Large intestine (tissue), 3 donors: Measurements from ENCODE around the gene SPATA19. TPM values are rescaled to one million over a fixed set of nuclear protein-coding genes. Genes with fewer than 3 reads are reported as not detected.

ENCODE experiments used
- DNase-seq, 2 donors: peaks; one replicate each; pipeline versions ENCODE4 v3.0.0 to v3.0.0-alpha.2; 2013
- H3K27ac ChIP-seq: one replicate; pipeline ENCODE4 v1.5.1; 2013; ENCODE audit warnings: low read length
- H3K27me3 ChIP-seq: 2 replicates; pipeline ENCODE4 v1.6.1; 2013; ENCODE audit warnings: low read length; ENCODE audit not compliant: control insufficient read depth, insufficient read depth
- H3K36me3 ChIP-seq: 2 replicates; pipeline ENCODE4 v1.6.1; 2013; ENCODE audit warnings: low read length; ENCODE audit not compliant: control insufficient read depth, insufficient read depth
- H3K4me1 ChIP-seq: one replicate; pipeline ENCODE4 v1.6.1; 2013; ENCODE audit warnings: low read length; ENCODE audit not compliant: control insufficient read depth, insufficient read depth
- H3K4me3 ChIP-seq: one replicate; pipeline ENCODE4 v1.5.1; 2013; ENCODE audit warnings: low read length
- H3K9me3 ChIP-seq: one replicate; pipeline ENCODE4 v1.6.1; 2013; ENCODE audit warnings: mild to moderate bottlenecking, low read depth, low read length, moderate library complexity; ENCODE audit not compliant: control insufficient read depth
- WGBS: methylation state at CpG from one replicate; pipeline ENCODE4 v1.1.5; 2013; ENCODE audit warnings: low lambda C conversion rate; ENCODE audit not compliant: insufficient coverage; 5-methylcytosine and 5-hydroxymethylcytosine counted together
- polyA plus RNA-seq: library from polyadenylated mRNA; unstranded; fragments of 120-200 nt; gene quantifications from one replicate; pipeline ENCODE4 v1.2.1, GENCODE V29; 2013

SPATA19 gene
- polyA plus RNA-seq, 1 donor: not detected

DNA sequence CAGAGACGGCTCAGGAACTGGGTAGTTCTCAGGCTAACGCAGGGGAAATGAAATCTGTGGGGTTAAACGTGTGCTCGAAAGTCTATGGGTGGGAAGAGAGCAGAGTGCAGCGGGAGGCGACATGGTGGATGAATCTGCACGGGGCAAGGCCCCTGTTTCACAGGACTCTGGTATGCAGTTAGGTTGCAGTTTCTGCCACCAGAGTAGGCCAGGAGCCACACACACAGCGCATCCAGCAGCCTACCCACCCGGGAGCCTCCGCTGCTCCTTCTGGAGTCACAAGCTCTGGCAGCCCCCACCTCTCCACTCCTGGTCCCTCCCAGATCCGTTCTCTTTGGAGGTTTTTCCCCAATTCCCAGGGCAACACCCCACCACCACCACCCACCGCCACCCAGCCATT lies 27.0 kb downstream of the SPATA19 start:
- no peaks in the 10 kb centered on the region for H3K9me3 ChIP-seq
- no peaks in the 10 kb centered on the region for H3K36me3 ChIP-seq
- no peak overlapping the region for H3K27ac ChIP-seq
- no peak overlapping the region for H3K4me3 ChIP-seq
- 85% methylated on average over 2 of the region's 12 CpGs for WGBS
- peaks cover 3% of the 10 kb centered on the region for H3K27me3 ChIP-seq
- DNase-seq: no peak
- H3K4me1 ChIP-seq: no peaks in the 10 kb centered on the region

DNA sequence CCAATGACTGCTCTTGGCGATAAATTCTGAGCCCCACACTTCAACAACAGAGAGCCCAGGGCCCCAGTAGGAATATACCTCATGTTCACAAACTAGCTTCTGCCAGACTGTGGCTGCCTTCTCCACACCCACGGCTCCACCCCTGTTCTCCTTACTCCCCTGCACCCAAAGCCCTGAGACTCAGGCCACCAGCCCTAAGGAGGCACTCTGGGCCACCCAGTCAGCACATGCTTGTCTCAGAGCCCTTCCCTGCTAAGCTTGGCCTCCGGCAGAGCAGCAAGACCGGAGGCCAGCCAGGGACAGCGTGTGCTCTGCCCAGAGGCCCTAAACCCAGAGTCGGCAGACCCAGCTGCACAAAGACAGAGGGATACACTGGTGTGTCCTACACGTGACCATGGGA lies 27.9 kb downstream of the SPATA19 start:
- Histone ChIP-seq H3K9me3 (no peaks in the 10 kb centered on the region), H3K27me3 (peaks cover 3% of the 10 kb centered on the region), H3K4me1 (no peaks in the 10 kb centered on the region), H3K4me3 (no peak overlapping the region), H3K27ac (no peak overlapping the region), H3K36me3 (no peaks in the 10 kb centered on the region)
- WGBS: no CpG with 5 or more reads among the region's 7 CpGs
- no peak for DNase-seq

DNA sequence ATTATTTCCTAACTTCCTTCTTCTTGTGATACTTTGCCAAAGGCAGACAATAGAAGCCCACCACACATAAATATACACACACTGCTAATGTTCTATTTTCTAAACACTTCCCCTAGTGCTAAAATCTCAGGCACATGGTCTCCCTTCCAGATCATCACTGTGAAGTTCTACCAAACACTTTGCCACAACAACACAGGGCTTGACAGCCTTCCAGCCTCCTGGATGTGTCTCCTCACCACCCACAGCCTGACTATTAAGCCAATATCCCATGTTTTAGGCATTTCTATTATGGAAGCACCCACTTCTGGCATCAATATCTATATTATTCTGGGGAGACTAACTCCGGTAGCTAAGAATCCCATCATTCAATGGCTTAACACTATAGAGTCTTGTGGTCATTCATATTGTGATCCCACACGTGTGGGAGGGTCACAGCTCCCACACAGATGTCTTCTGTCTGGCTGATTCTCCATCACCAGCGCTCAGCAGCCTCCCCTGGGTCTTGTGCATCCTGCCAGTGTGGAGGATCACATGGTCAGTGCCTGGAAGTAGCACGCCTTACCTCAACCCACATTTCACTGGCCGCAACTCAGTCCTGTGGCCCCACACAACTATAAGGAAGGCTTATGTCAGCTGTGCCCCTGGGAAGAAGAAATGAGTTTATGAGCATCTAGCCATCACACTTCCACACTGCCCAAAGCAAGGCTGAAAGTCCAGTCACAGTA lies 29.0 kb downstream of the SPATA19 start:
- Histone ChIP-seq H3K27me3 (peaks cover 3% of the 10 kb centered on the region), H3K4me1 (no peaks in the 10 kb centered on the region), H3K36me3 (no peaks in the 10 kb centered on the region), H3K27ac (no peak overlapping the region), H3K4me3 (no peak overlapping the region), H3K9me3 (no peaks in the 10 kb centered on the region)
- no CpG with 5 or more reads among the region's 5 CpGs for WGBS
- no peak for DNase-seq

DNA sequence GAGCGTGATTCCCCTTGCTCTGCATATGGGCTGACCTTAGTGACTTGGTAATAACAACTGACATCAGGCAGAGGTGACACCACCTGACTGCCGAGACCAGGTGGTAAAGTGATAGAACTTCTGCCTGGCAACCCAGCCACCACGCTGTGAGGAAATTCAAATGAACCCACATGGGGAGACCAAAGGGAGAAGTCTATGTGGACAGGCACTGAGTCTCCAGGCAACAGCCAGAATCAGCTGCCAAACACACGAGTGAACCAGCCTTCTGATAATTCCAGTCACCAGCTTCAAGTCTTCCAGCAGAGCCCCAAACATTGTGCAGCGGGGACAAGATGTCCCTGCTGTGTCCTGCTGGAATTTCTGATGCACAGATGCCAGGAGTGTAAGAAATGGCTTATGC lies 29.7 kb downstream of the SPATA19 start:
- no peaks in the 10 kb centered on the region for H3K4me1 ChIP-seq
- no peak overlapping the region for H3K27ac ChIP-seq
- no peaks in the 10 kb centered on the region for H3K36me3 ChIP-seq
- peaks cover 3% of the 10 kb centered on the region for H3K27me3 ChIP-seq
- no peaks in the 10 kb centered on the region for H3K9me3 ChIP-seq
- no CpG with 5 or more reads among the region's 5 CpGs for WGBS
- no peak for DNase-seq
- no peak overlapping the region for H3K4me3 ChIP-seq

DNA sequence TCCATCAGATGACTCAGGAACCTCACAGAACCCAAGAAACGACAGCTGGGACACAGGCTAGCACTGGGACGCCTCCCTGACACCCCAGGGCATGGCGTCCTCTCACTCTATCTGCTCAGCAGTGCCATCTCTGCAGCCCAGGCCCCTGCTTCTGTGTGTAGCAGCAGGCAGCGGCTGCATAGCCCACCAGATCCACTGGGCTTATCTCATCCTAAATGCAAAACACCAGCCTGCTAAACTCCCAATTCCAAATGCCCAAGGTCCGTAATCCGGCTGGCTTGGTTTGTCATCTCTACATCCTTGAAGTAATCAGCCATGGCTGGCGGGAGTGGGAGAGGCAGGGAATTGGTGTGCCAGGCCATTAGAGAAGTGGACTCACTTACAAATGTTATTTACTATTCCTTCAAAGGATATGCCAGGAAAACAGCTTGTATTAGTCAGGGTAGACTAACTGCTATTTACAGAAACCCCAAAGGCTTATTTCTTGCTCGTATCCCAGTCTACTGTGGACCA lies 30.7 kb downstream of the SPATA19 start:
- WGBS: no CpG with 5 or more reads among the region's 8 CpGs
- no peak for DNase-seq
- peaks cover 11% of the 10 kb centered on the region for H3K27me3 ChIP-seq
- no peaks in the 10 kb centered on the region for H3K9me3 ChIP-seq
- no peak overlapping the region for H3K4me3 ChIP-seq
- H3K36me3 ChIP-seq: no peaks in the 10 kb centered on the region
- H3K4me1 ChIP-seq: no peaks in the 10 kb centered on the region
- no peak overlapping the region for H3K27ac ChIP-seq

DNA sequence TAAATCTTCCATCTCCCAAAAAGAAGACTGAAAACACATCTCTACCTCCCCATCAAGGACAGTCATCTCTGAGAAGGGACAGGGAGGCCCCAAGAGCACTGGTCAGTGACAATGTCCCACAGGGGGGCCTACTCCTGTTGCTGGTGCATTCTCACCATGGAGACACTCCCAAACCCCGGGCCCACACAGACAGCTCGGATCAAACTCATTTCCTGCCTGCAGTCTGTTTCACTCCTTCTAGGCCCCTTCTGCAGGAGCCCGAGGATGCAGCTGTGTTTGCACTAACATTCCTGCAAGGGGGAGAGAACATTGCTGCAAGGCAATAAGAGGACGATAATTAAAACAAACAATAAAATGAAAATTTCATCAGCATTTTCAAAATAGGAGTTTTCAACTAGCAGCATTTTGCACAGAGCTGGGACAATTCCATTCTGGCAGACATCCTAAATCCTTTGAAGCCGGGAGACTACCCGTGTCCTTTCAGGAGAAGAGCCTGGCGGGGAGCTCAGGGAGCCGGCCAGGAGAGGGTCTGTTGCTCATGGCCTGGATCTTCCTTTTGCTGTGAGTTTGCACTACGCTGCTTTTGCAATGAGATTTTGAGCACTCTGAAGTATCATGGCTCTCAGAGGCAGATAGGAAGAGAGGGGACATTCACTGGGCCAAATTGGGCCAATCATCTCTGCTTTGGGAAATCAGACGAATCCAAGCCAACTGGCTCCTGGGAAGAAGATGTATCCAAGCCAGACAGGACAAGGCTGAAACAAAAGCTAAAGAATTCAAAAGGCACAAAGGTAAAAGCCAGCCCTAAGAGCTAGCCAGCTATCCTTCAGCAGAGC lies 33.2 kb downstream of the SPATA19 start:
- H3K36me3 ChIP-seq: no peaks in the 10 kb centered on the region
- no peak overlapping the region for H3K4me3 ChIP-seq
- DNase-seq: no peak
- no CpG with 5 or more reads among the region's 10 CpGs for WGBS
- H3K4me1 ChIP-seq: no peaks in the 10 kb centered on the region
- no peak overlapping the region for H3K27ac ChIP-seq
- no peaks in the 10 kb centered on the region for H3K9me3 ChIP-seq
- H3K27me3 ChIP-seq: peaks cover 17% of the 10 kb centered on the region

DNA sequence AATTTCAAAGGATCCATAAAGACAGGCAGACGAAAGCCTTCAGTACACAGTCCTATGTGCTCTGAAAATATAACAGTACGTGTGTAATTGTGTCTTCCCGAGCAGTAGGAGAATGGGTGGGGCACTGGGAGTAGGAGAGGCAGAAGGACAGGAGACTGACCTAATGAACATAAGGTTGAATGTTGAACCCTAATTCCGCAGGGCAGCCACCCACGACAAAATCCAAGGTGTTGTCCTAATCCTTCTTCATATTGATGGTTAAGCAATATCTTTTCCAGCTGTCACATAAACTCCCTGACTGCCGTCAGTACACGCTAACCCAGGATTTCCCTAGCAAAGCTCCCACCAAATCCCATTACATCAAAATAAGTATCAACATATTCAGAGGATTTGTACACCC lies 34.5 kb downstream of the SPATA19 start:
- Histone ChIP-seq H3K27ac (no peak overlapping the region), H3K27me3 (peaks cover 17% of the 10 kb centered on the region), H3K4me1 (no peaks in the 10 kb centered on the region), H3K9me3 (no peaks in the 10 kb centered on the region), H3K4me3 (no peak overlapping the region), H3K36me3 (no peaks in the 10 kb centered on the region)
- WGBS: 86% methylated on average over 1 of the region's 7 CpGs
- no peak for DNase-seq

DNA sequence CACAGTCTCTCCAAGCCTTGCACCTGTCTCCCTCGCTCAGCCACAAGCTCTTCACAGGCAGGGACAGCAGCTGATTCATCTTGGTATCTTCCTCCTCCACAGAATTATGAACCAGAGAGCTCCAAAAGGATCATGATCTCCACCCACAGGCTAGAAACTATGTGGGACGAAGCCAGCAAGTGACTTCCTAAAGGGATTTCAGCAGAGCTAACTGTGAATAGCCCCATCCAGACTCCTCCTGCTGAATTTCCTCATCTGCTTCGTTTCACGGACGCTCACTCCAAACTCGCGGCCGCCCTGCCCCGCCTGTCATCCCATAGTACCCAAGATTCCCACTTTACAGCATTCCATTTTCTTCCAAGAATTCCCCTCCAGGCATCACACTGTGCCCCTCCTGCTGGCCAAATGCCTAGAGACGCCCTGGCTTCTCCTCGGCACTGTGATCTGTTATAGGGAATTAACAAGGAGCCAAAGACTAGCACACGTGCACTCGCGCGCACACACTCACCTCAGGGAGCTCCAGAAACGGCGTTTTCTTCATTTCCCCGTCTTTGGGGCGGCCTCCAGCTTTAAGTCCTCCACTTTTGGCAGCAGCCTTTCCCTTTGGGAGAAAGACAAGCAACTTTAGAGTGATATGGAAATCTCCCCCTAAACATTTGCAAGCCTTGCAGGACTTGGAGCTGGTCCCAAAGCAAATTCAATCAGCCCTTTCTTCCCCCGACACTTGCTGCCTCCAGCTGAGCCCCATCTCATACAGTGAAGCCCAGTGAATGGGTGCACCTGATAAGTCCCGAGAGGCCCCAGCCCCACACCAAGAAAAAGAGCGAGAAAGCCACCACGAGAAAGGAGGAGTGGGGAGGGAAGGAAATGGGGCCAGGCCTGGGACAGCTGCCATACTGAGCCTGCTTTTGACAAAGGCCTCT lies 35.5 kb downstream of the SPATA19 start:
- H3K27ac ChIP-seq: no peak overlapping the region
- no peaks in the 10 kb centered on the region for H3K4me1 ChIP-seq
- DNase-seq: peak in 1 of 2 donors; percentile 16
- H3K9me3 ChIP-seq: no peaks in the 10 kb centered on the region
- H3K36me3 ChIP-seq: no peaks in the 10 kb centered on the region
- H3K4me3 ChIP-seq: no peak overlapping the region
- no CpG with 5 or more reads among the region's 23 CpGs for WGBS
- H3K27me3 ChIP-seq: peaks cover 13% of the 10 kb centered on the region

DNA sequence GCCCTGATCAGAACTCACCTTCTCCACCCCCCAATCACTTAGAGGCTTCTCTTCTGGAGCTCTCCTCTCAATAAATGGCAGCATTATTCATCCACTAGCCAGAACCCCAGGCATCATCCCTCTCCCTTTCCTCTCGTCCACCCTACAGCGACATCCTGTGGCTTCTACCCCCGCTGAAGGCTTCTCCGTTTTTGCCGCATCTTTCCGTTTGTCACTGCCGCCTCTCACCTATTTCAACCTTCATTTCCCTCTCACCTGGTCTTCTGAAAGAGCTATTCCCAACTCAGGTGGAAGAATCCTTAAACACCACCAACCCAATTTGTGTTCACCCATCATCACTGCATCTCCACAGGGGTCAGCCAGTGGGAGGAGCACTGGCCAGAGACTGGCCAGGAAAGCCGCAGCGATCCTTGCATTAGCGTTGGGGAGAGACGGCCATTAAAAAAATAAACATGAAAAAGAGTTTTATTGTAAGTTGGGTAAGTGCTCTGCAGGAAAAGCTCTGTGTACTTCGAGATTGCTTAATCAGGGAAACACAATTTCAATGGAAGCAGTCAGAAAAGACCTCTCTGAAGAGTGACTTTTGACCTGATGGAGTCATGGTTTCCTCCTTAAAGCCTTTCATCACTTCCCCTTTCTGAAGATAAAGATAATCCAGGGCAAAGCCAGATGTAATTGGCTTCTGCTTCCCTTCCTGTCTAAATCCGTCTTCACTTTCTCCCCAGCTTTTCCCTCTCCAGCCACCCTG lies 36.7 kb downstream of the SPATA19 start:
- H3K9me3 ChIP-seq: no peaks in the 10 kb centered on the region
- peaks cover 13% of the 10 kb centered on the region for H3K27me3 ChIP-seq
- no peak overlapping the region for H3K4me3 ChIP-seq
- DNase-seq: no peak
- WGBS: 21% methylated on average over 2 of the region's 13 CpGs
- H3K27ac ChIP-seq: no peak overlapping the region
- H3K4me1 ChIP-seq: no peaks in the 10 kb centered on the region
- no peaks in the 10 kb centered on the region for H3K36me3 ChIP-seq
